ENCODE data around the gene HSPB8.

HSPB8 gene

DNA sequence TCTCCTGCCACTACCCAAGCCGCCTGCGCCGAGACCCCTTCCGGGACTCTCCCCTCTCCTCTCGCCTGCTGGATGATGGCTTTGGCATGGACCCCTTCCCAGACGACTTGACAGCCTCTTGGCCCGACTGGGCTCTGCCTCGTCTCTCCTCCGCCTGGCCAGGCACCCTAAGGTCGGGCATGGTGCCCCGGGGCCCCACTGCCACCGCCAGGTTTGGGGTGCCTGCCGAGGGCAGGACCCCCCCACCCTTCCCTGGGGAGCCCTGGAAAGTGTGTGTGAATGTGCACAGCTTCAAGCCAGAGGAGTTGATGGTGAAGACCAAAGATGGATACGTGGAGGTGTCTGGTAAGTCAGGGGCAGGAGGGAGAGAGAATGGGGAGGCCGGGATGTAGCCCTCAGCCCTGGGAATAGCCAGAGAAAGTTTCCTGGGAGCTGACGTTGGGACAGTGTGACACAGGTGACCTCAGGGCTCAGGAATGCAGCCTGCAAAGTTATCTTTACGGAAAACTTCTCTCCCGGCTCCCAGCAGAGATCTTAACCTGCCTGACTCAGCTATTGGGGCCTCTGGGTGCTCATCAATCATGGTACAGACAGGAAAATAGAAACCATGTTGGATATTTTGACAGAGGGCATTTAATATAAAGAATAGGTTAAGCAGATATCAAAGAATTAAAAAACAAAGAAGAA, 747 bp downstream of the HSPB8 start:
- no peak for DNase-seq

DNA sequence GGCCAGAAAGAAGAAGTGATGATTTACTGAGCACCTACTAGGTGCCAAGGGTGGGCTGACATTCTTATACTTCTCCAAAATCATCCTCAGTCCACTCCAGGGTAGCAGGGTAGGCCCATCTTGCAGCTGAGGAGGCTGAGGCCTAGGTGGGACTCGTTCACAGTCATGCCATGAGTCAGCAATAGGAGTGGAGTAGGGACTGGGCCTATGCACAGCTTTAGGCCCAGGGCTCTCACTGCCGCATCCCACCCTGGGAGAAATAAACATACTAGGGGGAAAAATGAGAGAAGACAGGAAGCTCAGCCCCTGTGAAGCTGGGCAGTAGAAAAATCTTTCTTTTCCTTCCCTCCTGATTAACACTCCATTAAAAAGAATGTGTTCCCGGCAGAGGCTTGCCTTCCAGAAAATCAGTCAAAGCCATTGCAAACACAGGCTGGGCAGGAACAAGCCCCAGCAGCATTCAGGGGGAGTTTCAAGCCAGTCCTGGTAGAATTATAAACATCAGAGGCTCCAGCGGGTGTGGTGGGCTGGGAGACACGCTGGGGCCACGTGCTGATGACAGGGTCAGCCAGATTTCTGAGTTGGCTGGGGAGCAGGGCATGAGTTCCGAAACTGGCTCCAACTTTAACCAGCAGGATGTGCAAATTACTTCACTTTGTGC, 1.8 kb downstream of the HSPB8 start:
- Mint-ChIP-seq H3K36me3 (no peaks in the 10 kb centered on the region), H3K4me1 (no peaks in the 10 kb centered on the region), H3K27ac (no peak overlapping the region), H3K4me3 (no peak overlapping the region), H3K9me3 (no peaks in the 10 kb centered on the region), H3K27me3 (peaks cover 15% of the 10 kb centered on the region)
- DNase-seq = no peak
- CTCF ChIA-PET = no interaction called here

More for the DNA sequence above, 747 bp downstream of the HSPB8 start:
- Mint-ChIP-seq H3K4me3 (no peak overlapping the region), H3K9me3 (no peaks in the 10 kb centered on the region), H3K36me3 (no peaks in the 10 kb centered on the region), H3K4me1 (no peaks in the 10 kb centered on the region), H3K27me3 (peaks cover 15% of the 10 kb centered on the region), H3K27ac (no peak overlapping the region)
- CTCF ChIA-PET = no interaction called here

DNA sequence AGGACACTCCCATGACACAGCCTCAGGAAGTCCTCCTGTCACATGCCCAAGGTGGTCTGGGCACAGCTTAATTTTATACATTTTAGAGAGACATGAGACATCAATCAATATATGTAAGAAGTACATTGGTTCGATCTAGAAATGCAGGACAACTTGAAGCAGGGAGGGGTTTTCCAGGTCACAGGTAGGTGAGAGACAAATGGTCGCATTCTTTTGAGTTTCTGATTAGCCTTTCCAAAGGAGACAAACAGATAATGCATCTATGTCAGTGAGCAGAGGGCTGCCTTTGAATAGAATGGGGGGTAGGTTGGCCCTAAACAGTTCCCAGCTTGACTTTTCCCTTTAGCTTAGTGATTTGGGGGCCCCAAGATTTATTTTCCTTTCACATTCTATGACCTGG, 2.5 kb downstream of the HSPB8 start:
- DNase-seq = no peak
- CTCF ChIA-PET = no interaction called here
- H3K4me3 Mint-ChIP-seq = no peak overlapping the region
- no peaks in the 10 kb centered on the region for H3K4me1 Mint-ChIP-seq
- no peaks in the 10 kb centered on the region for H3K36me3 Mint-ChIP-seq
- no peaks in the 10 kb centered on the region for H3K9me3 Mint-ChIP-seq
- H3K27me3 Mint-ChIP-seq = peaks cover 15% of the 10 kb centered on the region
- H3K27ac Mint-ChIP-seq = no peak overlapping the region

DNA sequence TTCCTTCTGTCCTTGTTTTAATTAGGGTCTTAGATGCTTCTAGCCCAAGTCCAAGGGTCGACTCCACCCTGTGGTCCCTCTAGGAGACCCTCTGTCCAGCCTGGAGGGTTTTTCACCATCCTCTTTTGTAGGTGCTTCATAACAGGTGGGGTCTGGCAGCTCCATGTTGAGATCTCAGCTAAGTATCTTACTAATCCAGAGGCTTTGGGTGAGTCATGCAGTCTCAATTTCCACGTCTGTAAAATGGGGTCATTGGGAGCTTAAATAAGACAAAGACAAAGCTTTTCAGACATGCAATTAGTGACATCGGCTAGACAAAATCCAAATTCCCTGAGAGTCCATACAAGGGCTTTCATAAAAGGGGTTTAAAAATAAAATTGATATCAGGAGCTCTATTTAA, 3.2 kb downstream of the HSPB8 start:
- H3K27me3 Mint-ChIP-seq = peaks cover 15% of the 10 kb centered on the region
- no peaks in the 10 kb centered on the region for H3K4me1 Mint-ChIP-seq
- CTCF ChIA-PET = no interaction called here
- H3K36me3 Mint-ChIP-seq = no peaks in the 10 kb centered on the region
- H3K9me3 Mint-ChIP-seq = no peaks in the 10 kb centered on the region
- H3K27ac Mint-ChIP-seq = no peak overlapping the region
- H3K4me3 Mint-ChIP-seq = no peak overlapping the region
- no peak for DNase-seq

DNA sequence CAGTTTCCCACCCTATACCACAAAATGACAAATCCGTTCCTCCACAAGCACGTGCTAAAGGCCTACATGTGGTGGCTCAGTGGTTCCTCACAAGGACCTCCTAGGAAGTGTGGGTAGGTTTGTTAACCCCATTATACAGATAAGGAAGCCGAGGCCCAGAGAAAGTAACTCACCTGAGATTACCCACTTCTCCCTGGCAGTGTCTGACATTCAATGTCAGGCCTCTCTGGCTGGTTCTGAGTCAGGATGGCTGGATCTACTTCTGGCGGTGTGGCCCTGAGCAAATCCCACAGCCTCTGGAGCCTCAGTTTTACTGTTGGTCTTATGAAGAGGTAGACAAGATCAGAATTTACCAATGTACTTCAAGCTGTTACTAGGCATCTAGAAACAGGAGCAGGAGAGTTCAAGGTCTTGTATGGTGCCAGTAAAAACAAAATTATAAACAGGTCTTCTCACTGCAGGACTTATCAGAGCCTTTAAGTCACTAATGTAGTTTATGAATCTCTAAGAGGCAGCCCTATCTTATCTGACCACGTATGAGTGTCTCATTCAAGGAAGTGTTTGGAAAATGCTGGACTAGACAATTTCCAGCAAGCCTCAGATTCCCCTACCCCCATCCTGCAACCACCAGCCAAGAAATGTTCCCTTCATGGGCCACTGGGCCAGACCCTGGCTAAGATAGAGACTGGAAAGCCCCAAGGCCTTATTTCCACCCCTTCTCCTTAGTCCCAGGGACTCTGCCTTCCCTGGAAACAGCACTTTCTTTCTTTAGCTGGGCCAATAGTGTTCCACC, 4.2 kb downstream of the HSPB8 start:
- no peaks in the 10 kb centered on the region for H3K36me3 Mint-ChIP-seq
- H3K4me3 Mint-ChIP-seq = no peak overlapping the region
- peaks cover 15% of the 10 kb centered on the region for H3K27me3 Mint-ChIP-seq
- H3K27ac Mint-ChIP-seq = no peak overlapping the region
- CTCF ChIA-PET = no interaction called here
- no peaks in the 10 kb centered on the region for H3K4me1 Mint-ChIP-seq
- no peaks in the 10 kb centered on the region for H3K9me3 Mint-ChIP-seq
- DNase-seq = no peak

DNA sequence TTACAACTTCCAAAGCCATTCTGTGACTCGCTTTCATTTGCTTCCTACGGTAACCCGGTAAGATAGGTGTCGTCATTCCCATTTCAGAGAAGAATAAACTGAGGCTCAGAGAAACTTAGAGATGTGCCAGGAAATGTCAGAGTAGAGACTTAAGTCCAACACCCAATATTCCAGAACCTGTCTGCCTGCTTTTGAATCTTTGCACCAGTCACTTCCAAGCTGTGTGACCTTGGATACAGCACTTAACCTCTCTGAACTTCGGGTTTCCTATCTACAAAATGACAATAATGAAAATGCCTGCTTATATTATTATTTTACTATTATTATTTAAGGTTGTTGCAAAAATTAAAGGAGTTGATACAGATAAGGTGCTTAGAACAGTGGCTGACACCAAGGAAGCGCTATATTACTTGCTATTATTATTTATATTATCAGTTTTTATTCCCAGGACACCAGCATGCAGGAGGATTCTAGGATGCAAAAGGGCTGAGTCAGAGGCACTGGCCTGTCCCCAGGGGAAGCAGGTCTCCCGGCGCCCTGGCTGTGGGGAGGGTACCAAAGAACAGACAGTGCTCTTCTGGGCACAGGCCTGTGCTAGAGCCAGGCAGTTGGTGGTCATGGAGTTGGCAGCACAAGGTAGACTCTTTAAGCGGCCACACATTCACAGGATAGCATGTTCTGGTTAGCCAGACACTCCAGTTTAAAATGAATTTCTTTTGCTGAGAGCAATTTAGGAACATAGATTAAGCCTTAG, 5.4 kb downstream of the HSPB8 start:
- H3K4me1 Mint-ChIP-seq = no peaks in the 10 kb centered on the region
- CTCF ChIA-PET = interaction anchor here (0.6 kb wide), 1 partner anchor 21 kb away, joined by 4 read pairs; no protein-coding TSS in a partner anchor
- H3K36me3 Mint-ChIP-seq = no peaks in the 10 kb centered on the region
- H3K27ac Mint-ChIP-seq = no peak overlapping the region
- no peak for DNase-seq
- H3K9me3 Mint-ChIP-seq = no peaks in the 10 kb centered on the region
- peaks cover 6% of the 10 kb centered on the region for H3K27me3 Mint-ChIP-seq
- no peak overlapping the region for H3K4me3 Mint-ChIP-seq

DNA sequence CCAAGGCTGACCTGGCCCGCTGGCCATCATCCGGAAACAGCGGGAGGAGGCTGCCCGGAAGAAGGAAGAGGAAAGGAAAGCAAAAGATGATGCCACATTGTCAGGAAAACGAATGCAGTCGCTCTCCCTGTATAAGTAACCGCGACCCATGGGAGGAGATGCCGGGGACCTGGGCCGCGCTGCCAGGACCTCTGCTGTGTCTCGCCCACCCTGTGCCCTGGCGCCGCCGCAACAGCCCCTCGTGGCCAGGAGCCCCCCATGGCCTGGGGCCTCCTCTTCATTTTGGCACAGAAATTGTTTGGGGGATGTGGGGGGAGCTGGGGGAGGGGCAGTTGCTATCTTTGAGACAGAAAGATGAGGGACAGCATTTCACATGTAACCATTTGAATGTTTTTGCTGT, 16.5 kb downstream of the HSPB8 start:
- no peak overlapping the region for H3K27ac Mint-ChIP-seq
- no peaks in the 10 kb centered on the region for H3K9me3 Mint-ChIP-seq
- DNase-seq = no peak
- H3K27me3 Mint-ChIP-seq = no peaks in the 10 kb centered on the region
- H3K36me3 Mint-ChIP-seq = no peaks in the 10 kb centered on the region
- CTCF ChIA-PET = no interaction called here
- no peaks in the 10 kb centered on the region for H3K4me1 Mint-ChIP-seq
- no peak overlapping the region for H3K4me3 Mint-ChIP-seq

DNA sequence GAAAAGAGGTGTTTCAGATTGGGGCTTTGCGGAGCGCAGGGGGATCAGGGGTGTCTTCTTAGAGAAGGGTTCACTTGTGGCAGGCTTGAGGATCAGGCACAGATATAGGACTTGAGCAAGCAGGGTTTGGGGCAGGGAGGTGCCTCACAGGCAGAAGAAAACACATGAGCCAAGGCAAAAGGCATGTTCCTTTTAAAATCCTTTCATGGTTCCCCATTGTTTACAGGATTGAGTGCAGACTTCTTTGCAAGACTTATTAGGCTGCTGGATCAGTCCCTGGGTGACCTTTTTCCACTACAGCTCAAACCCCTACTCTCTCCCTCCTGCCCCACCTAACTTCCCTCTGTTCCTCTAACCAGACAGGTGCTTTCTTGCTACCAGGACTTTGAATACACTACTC, 19.7 kb downstream of the HSPB8 start:
- DNase-seq = no peak
- no peaks in the 10 kb centered on the region for H3K27me3 Mint-ChIP-seq
- no peaks in the 10 kb centered on the region for H3K36me3 Mint-ChIP-seq
- H3K27ac Mint-ChIP-seq = no peak overlapping the region
- H3K4me3 Mint-ChIP-seq = no peak overlapping the region
- CTCF ChIA-PET = no interaction called here
- H3K9me3 Mint-ChIP-seq = no peaks in the 10 kb centered on the region
- no peaks in the 10 kb centered on the region for H3K4me1 Mint-ChIP-seq

DNA sequence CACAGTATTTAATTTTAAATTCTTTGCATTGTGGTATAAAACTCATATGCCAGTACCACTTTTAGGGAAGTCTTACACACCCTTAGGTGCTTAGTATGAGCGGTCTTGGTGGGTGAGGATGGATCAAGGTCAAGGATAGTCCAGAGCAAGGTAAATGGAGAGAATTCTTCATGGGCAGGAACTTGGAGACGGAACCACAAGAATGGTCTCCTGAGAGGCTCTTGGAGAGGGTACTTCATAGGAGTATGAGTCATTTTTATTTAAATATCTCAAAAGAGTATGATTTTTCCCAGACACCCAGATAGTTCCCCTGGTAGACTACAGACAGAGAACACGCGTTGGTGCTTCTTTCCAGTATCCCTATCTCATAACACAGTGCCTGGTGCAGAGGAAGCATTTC, 21.9 kb downstream of the HSPB8 start:
- Mint-ChIP-seq H3K36me3 (no peaks in the 10 kb centered on the region), H3K9me3 (no peaks in the 10 kb centered on the region), H3K4me1 (no peaks in the 10 kb centered on the region), H3K4me3 (no peak overlapping the region), H3K27me3 (no peaks in the 10 kb centered on the region), H3K27ac (no peak overlapping the region)
- DNase-seq = no peak
- CTCF ChIA-PET = no interaction called here

DNA sequence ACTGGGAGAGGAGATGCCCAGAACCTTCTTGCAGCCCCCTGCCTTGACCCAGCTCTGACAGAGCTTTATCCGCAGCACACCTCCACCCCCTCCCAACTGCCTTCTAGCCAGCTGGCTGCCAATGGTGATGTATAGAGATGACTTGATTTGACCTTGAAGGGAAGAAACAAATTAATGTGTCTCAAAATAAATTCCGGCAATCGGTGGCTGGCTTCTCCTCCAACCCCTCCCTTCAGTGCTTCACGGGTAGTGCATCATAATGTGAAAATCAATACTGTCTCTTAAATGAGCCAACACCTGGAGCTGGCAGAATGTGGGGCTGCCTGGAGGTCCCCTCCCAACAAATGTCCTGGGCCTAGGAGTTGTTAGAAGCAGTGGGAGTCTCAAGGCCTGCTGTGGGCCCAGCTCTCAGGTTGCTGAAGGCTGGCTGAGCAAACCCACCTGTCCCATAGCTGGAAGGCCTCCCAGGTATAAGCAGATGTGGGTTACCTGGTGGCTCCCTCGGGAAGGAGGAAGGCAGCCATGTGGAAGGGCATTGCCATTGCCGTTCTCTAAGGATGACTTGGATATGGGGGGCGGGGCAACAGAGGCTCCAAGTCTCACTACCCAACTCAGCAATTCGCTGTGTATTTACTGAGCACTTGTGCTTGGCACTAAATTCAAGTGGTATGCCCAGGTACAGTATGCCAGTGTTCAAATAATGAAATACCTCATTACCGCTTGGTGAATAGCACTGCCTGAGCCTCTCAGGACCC, 23.2 kb downstream of the HSPB8 start:
- no peak overlapping the region for H3K27ac Mint-ChIP-seq
- no peaks in the 10 kb centered on the region for H3K9me3 Mint-ChIP-seq
- no peak overlapping the region for H3K4me3 Mint-ChIP-seq
- CTCF ChIA-PET = no interaction called here
- no peak for DNase-seq
- H3K36me3 Mint-ChIP-seq = no peaks in the 10 kb centered on the region
- no peaks in the 10 kb centered on the region for H3K27me3 Mint-ChIP-seq
- H3K4me1 Mint-ChIP-seq = no peaks in the 10 kb centered on the region

DNA sequence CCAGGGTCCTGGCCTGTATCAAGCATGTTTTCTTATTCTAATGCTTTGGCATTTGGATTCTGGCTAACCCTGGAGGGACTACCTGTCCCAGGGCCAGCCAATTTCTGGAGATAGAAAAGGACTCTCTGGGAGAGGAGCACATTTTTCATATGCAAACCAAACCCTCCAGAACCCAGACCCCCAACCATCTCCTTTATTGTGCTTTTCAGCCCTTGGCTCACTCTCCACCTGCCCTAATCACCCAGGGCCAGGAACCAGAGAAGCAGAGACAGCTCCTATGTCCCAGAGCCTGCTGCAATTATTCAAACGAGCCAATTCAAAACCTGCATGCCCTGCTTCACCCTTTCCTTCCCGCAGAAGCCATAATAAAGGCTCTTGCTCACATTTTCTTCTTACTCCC, 23.8 kb downstream of the HSPB8 start:
- DNase-seq = no peak
- no peaks in the 10 kb centered on the region for H3K9me3 Mint-ChIP-seq
- H3K27me3 Mint-ChIP-seq = no peaks in the 10 kb centered on the region
- H3K4me3 Mint-ChIP-seq = no peak overlapping the region
- CTCF ChIA-PET = no interaction called here
- no peaks in the 10 kb centered on the region for H3K36me3 Mint-ChIP-seq
- no peaks in the 10 kb centered on the region for H3K4me1 Mint-ChIP-seq
- no peak overlapping the region for H3K27ac Mint-ChIP-seq

DNA sequence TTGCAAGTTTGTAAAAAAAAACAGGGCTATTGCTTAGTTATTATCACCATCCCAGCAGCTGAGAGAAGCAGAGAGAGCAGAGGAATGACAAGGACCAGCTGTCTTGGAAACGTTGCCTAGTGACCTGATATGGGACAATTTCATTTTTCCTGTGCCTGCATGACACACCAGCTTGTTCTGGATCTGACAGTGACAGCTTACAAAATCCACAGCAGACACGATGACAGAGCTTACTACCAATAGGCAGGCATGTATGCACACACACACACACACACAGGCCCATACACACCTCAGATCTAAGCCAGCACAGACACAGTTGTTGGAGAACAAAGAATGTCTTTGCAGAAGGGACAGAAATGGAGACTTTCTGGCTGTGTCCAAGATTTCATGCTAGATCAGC, 25.4 kb downstream of the HSPB8 start:
- H3K4me1 Mint-ChIP-seq = no peaks in the 10 kb centered on the region
- no peak for DNase-seq
- no peak overlapping the region for H3K4me3 Mint-ChIP-seq
- H3K36me3 Mint-ChIP-seq = no peaks in the 10 kb centered on the region
- H3K27me3 Mint-ChIP-seq = no peaks in the 10 kb centered on the region
- H3K9me3 Mint-ChIP-seq = no peaks in the 10 kb centered on the region
- CTCF ChIA-PET = no interaction called here
- H3K27ac Mint-ChIP-seq = no peak overlapping the region

DNA sequence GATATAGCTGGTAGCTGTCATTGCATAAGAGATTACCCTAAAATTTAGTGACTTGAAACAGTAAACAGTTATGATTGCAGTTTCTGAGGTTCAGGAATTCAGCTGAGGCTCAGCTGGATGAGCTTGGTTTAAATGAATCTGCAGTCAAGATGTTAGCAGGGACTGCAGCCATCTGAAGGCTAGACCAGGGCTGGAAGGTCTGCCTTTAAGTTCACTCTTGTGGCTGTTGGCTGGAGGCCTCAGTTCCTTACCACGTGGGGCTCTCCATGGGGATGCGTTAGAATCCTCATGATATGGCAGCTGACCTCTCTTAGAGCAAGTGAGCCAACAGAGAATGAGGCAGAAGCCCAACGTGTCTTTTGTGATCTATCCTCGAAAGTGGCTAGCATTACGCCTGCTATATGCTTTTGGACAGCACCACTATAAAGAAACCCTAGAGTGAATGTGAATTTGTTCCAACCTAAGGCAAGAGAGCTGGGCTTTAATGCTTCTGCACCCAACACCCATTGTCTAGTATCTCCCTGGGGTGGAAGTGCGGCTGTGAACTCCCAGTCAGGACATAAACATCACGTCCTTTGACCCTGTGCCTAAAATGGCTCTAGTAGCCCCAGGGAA, 26.0 kb downstream of the HSPB8 start:
- no peak for DNase-seq
- CTCF ChIA-PET = no interaction called here
- H3K4me3 Mint-ChIP-seq = no peak overlapping the region
- H3K36me3 Mint-ChIP-seq = no peaks in the 10 kb centered on the region
- H3K4me1 Mint-ChIP-seq = no peaks in the 10 kb centered on the region
- H3K9me3 Mint-ChIP-seq = no peaks in the 10 kb centered on the region
- no peaks in the 10 kb centered on the region for H3K27me3 Mint-ChIP-seq
- H3K27ac Mint-ChIP-seq = no peak overlapping the region
